Nephron progenitor cell (in vitro differentiated cells): Measurements from ENCODE around the gene ELOVL2.

Experiments
- DNase-seq: peaks from one replicate; pipeline ENCODE4 v3.0.0; 2021
- H3K27ac Mint-ChIP-seq: 2 replicates; pipeline ENCODE4 v1.8.0; 2021; ENCODE audit warnings: mild to moderate bottlenecking, moderate library complexity, mixed read lengths
- H3K27me3 Mint-ChIP-seq: 2 replicates; pipeline ENCODE4 v1.8.0; 2021; ENCODE audit warnings: mild to moderate bottlenecking, low read depth, mixed read lengths; ENCODE audit not compliant: poor library complexity
- H3K36me3 Mint-ChIP-seq: 2 replicates; pipeline ENCODE4 v1.8.0; 2021; ENCODE audit warnings: low read depth, mixed read lengths
- H3K4me1 Mint-ChIP-seq: 2 replicates; pipeline ENCODE4 v1.8.0; 2021; ENCODE audit warnings: mixed read lengths
- H3K4me3 Mint-ChIP-seq: 2 replicates; pipeline ENCODE4 v1.8.0; 2021; ENCODE audit warnings: mild to moderate bottlenecking, moderate library complexity, mixed read lengths
- H3K9me3 Mint-ChIP-seq: 2 replicates; pipeline ENCODE4 v1.8.0; 2021; ENCODE audit warnings: mild to moderate bottlenecking, moderate library complexity, mixed read lengths
- CTCF ChIP-seq: fragments of 200-600 bp; sonication (generic); IDR thresholded peaks from 2 replicates; pipeline ENCODE4 v1.5.0; 2021; ENCODE audit warnings: antibody characterized with exemption

Gene ELOVL2

GRCh38 chr6:10957414-10957886 is 86.7 kb downstream of the ELOVL2 start:
- Mint-ChIP-seq H3K27me3 (peaks cover 7% of the 10 kb centered on the region), H3K36me3 (peaks cover 20% of the 10 kb centered on the region), H3K9me3 (no peaks in the 10 kb centered on the region), H3K27ac (no peak overlapping the region), H3K4me3 (no peak overlapping the region), H3K4me1 (no peaks in the 10 kb centered on the region)
- DNase-seq: no peak
- no peak for TF ChIP-seq CTCF

- H3K36me3 Mint-ChIP-seq: peaks cover 20% of the 10 kb centered on the region
- H3K9me3 Mint-ChIP-seq: no peaks in the 10 kb centered on the region
- DNase-seq: no peak
- peaks cover 7% of the 10 kb centered on the region for H3K27me3 Mint-ChIP-seq
- H3K4me3 Mint-ChIP-seq: no peak overlapping the region
- no peak for TF ChIP-seq CTCF
- no peaks in the 10 kb centered on the region for H3K4me1 Mint-ChIP-seq
- no peak overlapping the region for H3K27ac Mint-ChIP-seq
Measured at GRCh38 chr6:10956776-10957175, 87.3 kb downstream of the ELOVL2 start.

GRCh38 chr6:10954590-10955010 is 89.5 kb downstream of the ELOVL2 start:
- Mint-ChIP-seq H3K9me3 (no peaks in the 10 kb centered on the region), H3K27ac (no peak overlapping the region), H3K4me3 (no peak overlapping the region), H3K4me1 (no peaks in the 10 kb centered on the region), H3K27me3 (peaks cover 10% of the 10 kb centered on the region), H3K36me3 (peaks cover 20% of the 10 kb centered on the region)
- peak; percentile 93 for TF ChIP-seq CTCF
- peak; percentile 93 for DNase-seq

- Mint-ChIP-seq H3K4me3 (no peak overlapping the region), H3K27me3 (peaks cover 7% of the 10 kb centered on the region), H3K4me1 (no peaks in the 10 kb centered on the region), H3K9me3 (no peaks in the 10 kb centered on the region), H3K36me3 (peaks cover 12% of the 10 kb centered on the region), H3K27ac (no peak overlapping the region)
- DNase-seq: no peak
- peak; percentile 47 for TF ChIP-seq CTCF
Measured at GRCh38 chr6:10951675-10952282, 92.3 kb downstream of the ELOVL2 start.

DNA sequence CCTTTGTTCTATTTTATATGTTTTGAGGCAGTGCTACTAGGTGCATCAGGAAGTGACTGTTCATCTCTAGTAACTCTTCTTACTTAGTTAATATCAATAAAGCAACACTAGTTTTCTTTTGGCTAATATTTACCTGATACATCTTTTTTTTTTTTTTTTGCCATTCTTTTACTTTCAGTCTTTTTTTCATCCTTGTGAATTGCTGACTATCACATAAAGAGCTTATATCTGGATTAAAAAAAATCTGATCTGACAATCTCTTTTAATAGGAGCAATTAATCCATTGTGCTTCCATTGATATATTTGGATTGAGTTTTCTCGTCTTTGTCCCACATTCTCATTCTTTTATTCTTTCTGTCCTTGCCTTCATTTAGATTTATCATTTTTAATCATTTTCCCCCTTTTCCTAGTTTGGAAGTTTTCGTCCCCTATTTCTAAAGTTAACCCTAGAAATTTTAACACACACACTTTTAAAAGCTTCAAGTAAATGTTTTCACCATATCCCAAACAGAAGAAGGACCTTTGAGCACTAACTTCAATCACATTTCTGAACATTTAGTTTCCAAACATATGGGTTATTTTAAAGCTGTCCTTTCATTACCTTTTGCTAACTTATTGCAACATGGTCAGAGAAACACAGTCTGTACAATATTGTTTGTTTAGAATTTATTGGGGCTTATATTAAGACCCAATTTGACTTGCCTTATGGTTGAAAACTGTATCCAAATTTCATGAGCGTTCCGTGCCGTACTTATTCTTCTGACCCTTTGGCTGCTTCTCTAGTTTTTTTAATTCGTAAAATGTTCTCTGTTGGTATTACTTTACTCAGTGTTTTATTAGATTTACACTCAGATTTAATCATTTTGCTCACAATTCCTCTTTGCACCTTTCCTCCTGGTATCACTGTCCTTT is 94.3 kb downstream of the ELOVL2 start:
- peaks cover 16% of the 10 kb centered on the region for H3K36me3 Mint-ChIP-seq
- DNase-seq: no peak
- H3K27ac Mint-ChIP-seq: no peak overlapping the region
- H3K27me3 Mint-ChIP-seq: peaks cover 6% of the 10 kb centered on the region
- no peaks in the 10 kb centered on the region for H3K4me1 Mint-ChIP-seq
- TF ChIP-seq CTCF: no peak
- no peaks in the 10 kb centered on the region for H3K9me3 Mint-ChIP-seq
- no peak overlapping the region for H3K4me3 Mint-ChIP-seq
